ENCODE data around the gene SEC31A.

- no peak for TF ChIP-seq CTCF (IDR thresholded peaks at IDR 0.05)
- no peak for TF ChIP-seq POLR2A (IDR thresholded peaks at IDR 0.05)
- no peak for TF ChIP-seq EP300 (IDR thresholded peaks at IDR 0.05)
Measured at GRCh38 chr4:82774711-82775171, 116.2 kb downstream of the SEC31A start.
